ENCODE measurements around the gene PRKCQ. TPM values are rescaled to one million over a fixed set of nuclear protein-coding genes. Genes with fewer than 3 reads are reported as not detected.

Gene PRKCQ
- total and polyA plus RNA-seq, 4 donors = 0.13 to 3.3 (median 0.45) TPM

GRCh38 chr10:6499974-6500373 is 80.1 kb downstream of the PRKCQ start:
- no peak for DNase-seq (ENCODE audit: low spot score)
- Histone ChIP-seq H3K27me3 (ENCODE audit: control insufficient read depth in 4 of 4, insufficient read depth in 4 of 4, low read length in 3 of 4) (peaks cover 0 to 8% (median 0%) of the 10 kb centered on the region in 4 donors), H3K9me3 (ENCODE audit: control insufficient read depth in 4 of 4, low read length in 3 of 4) (no peaks in the 10 kb centered on the region), H3K4me3 (ENCODE audit: low read depth in 1 of 3, low read length in 3 of 3) (no peak overlapping the region), H3K9ac (ENCODE audit: low read depth in 1 of 2, low read length in 2 of 2) (no peak overlapping the region), H3K27ac (ENCODE audit: low read depth in 1 of 2, low read length in 2 of 2) (no peak overlapping the region), H3K36me3 (ENCODE audit: control insufficient read depth in 4 of 4, insufficient read depth in 3 of 4, low read depth in 1 of 4, low read length in 3 of 4) (no peaks in the 10 kb centered on the region), H3K4me1 (ENCODE audit: control insufficient read depth in 4 of 4, insufficient read depth in 4 of 4, low read length in 3 of 4) (no peaks in the 10 kb centered on the region)
- TF ChIP-seq GABPA (IDR thresholded peaks at IDR 0.05 in 1 of 2, conservative IDR thresholded peaks at IDR 0.05 in 1 of 2) = no peak
- TF ChIP-seq MAX (IDR thresholded peaks at IDR 0.05) = no peak
- TF ChIP-seq ZBTB33 (IDR thresholded peaks at IDR 0.05) = no peak
- no peak for TF ChIP-seq RAD21 (IDR thresholded peaks at IDR 0.05)
- no peak for TF ChIP-seq FOXA2 (IDR thresholded peaks at IDR 0.05)
- TF ChIP-seq NR2F2 (IDR thresholded peaks at IDR 0.05) = no peak
- no peak for TF ChIP-seq EGR1 (IDR thresholded peaks at IDR 0.05; ENCODE audit: low read depth in 2 of 2)
- TF ChIP-seq YY1 (IDR thresholded peaks at IDR 0.05) = no peak
- TF ChIP-seq JUND (IDR thresholded peaks at IDR 0.05) = no peak
- no peak for TF ChIP-seq RXRA (IDR thresholded peaks at IDR 0.05)
- no peak for TF ChIP-seq TAF1 (conservative IDR thresholded peaks at IDR 0.05)
- no peak for TF ChIP-seq HNF4G (IDR thresholded peaks at IDR 0.05)
- no peak for TF ChIP-seq FOXA1 (IDR thresholded peaks at IDR 0.05)
- no peak for TF ChIP-seq REST (IDR thresholded peaks at IDR 0.05)
- TF ChIP-seq HNF4A (conservative IDR thresholded peaks at IDR 0.05) = no peak
- no peak for TF ChIP-seq CTCF (IDR thresholded peaks at IDR 0.05; ENCODE audit: low read depth, low read length, missing input control)
- no peak for TF ChIP-seq SP1 (IDR thresholded peaks at IDR 0.05)
- no peak for TF ChIP-seq ATF3 (IDR thresholded peaks at IDR 0.05)

All from liver (tissue), 9 donors.